ENCODE results near the gene SOBP.

Gene SOBP

GRCh38 chr6:107666981-107667601 is 177.2 kb downstream of the SOBP start:
- POLR2A ChIA-PET = no interaction called here
- CTCF ChIA-PET = no interaction called here
- no peak for DNase-seq (ENCODE audit: extremely low spot score)
- TF ChIP-seq, protein P1, sequence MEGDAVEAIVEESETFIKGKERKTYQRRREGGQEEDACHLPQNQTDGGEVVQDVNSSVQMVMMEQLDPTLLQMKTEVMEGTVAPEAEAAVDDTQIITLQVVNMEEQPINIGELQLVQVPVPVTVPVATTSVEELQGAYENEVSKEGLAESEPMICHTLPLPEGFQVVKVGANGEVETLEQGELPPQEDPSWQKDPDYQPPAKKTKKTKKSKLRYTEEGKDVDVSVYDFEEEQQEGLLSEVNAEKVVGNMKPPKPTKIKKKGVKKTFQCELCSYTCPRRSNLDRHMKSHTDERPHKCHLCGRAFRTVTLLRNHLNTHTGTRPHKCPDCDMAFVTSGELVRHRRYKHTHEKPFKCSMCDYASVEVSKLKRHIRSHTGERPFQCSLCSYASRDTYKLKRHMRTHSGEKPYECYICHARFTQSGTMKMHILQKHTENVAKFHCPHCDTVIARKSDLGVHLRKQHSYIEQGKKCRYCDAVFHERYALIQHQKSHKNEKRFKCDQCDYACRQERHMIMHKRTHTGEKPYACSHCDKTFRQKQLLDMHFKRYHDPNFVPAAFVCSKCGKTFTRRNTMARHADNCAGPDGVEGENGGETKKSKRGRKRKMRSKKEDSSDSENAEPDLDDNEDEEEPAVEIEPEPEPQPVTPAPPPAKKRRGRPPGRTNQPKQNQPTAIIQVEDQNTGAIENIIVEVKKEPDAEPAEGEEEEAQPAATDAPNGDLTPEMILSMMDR (IDR thresholded peaks at IDR 0.05; ENCODE audit: control extremely low read depth, extremely low read depth, low read depth, missing control alignments) = no peak

- ChIA-PET CTCF (no interaction called here), POLR2A (no interaction called here)
- DNase-seq (ENCODE audit: extremely low spot score) = no peak
- TF ChIP-seq, protein P1 (IDR thresholded peaks at IDR 0.05; ENCODE audit: control extremely low read depth, extremely low read depth, low read depth, missing control alignments) = no peak
These were observed 177.9 kb downstream of the SOBP start for GRCh38 chr6:107667790-107668189.

DNA sequence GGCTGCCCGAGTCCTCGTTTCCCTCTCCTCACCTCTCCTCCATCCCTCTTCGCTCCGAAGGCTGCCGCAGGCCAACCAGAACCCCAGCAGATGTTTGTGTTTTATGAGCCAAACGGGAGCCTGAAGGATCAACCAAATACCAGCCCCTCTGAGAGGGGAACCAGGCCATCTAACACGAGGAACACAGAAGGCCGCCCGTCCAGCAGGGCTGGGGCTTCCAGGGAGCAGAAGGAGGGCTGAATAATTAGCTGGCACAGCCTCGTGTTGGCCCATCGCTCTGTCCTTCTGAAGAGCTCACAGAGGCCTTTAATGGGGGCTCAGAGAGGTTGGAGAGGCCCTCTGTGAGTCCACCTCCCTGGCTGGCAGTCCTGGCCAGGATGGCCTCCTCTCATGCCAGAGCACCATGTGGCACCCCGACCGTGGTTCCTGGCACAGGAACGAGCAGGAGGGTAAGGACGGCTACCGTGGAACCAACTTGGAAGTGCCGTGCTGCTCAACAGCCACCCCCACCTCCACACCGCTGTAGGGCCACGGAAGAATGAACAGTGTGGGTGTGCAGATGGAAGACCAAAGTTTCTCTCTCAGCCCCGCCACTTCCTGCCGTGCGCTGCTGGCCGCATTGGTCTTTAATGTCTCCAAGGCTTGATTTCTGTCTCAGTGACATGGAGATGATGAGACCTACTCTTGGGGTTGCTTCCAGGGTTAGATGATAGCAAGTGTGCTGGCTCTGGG is 179.0 kb downstream of the SOBP start:
- TF ChIP-seq, protein P1 (IDR thresholded peaks at IDR 0.05; ENCODE audit: control extremely low read depth, extremely low read depth, low read depth, missing control alignments) = no peak
- DNase-seq (ENCODE audit: extremely low spot score) = peak; percentile 75
- POLR2A ChIA-PET = no interaction called here
- CTCF ChIA-PET = interaction anchor here (1.0 to 8.6 kb wide), 3 partner anchors 11 to 210 kb away, joined by 3 to 75 read pairs (median 9); no protein-coding TSS in a partner anchor

DNA sequence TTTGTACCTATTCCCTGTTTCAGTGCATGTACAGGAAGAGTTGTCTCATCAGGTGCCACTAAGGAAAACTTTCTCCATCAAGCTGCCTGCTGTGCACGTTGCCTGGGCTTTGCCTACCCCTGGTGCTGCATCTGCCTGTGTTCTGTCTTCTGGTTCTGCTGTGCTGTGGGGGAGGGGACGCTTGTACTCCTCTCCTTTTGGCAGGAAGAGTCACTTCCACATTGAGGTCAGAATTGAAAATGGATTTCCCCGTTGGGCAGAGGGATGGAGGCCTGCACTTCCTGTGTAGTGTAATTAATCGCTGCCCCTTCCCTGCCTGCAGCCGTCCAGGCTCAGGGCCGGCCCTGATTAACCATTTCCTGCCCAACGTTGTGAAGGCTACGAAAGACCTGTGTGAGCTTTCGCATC is 180.9 kb downstream of the SOBP start:
- ChIA-PET POLR2A (no interaction called here), CTCF (interaction anchor here (0.9 to 8.6 kb wide), 4 partner anchors 9 to 177 kb away, joined by 3 to 75 read pairs (median 6); no protein-coding TSS in a partner anchor)
- peak; percentile 46 for DNase-seq (ENCODE audit: extremely low spot score)
- TF ChIP-seq, protein P1 (IDR thresholded peaks at IDR 0.05; ENCODE audit: control extremely low read depth, extremely low read depth, low read depth, missing control alignments) = no peak

DNA sequence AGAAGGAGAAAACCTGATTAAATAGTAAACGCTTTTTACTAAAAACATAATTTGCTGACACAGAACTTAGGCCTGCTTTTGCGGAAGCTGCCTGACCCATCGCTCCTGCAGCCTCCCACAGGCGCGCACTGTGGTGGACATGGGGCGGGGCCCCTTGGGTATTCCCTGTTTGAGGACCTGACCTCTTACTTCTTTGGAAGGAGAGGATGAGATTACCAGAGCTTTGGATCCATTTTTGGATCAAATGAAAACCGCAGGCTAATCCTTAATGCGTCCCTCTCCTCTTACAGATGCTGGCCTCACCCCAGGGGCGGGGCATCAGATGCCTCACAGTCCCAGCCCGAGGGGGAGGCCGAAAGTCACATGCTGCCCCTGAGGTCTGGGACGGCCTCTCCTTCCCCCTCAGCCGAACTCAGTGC is 183.2 kb downstream of the SOBP start:
- ChIA-PET POLR2A (no interaction called here), CTCF (interaction anchor here (1.0 to 8.6 kb wide), 3 partner anchors 8 to 377 kb away, joined by 3 to 75 read pairs (median 7); no protein-coding TSS in a partner anchor)
- no peak for DNase-seq (ENCODE audit: extremely low spot score)
- TF ChIP-seq, protein P1 (IDR thresholded peaks at IDR 0.05; ENCODE audit: control extremely low read depth, extremely low read depth, low read depth, missing control alignments) = no peak

GRCh38 chr6:107674995-107675738 is 185.2 kb downstream of the SOBP start:
- peak; percentile 88 for DNase-seq (ENCODE audit: extremely low spot score)
- TF ChIP-seq, protein P1 (IDR thresholded peaks at IDR 0.05; ENCODE audit: control extremely low read depth, extremely low read depth, low read depth, missing control alignments) = peak; percentile 96
- CTCF ChIA-PET = interaction anchor here (0.6 to 8.6 kb wide), 25 partner anchors 10 to 374 kb away, joined by 3 to 75 read pairs (median 3); no protein-coding TSS in a partner anchor
- POLR2A ChIA-PET = no interaction called here

Data from GM10248 (cell line).